HG03196 (cell line): ENCODE data around the gene HDAC9.

Source experiments
- ATAC-seq: cut with Tn5 transposase; IDR thresholded peaks from one replicate; pipeline ENCODE4 v1.9.1; 2021; ENCODE audit not compliant: unreplicated experiment

HDAC9 gene

DNA sequence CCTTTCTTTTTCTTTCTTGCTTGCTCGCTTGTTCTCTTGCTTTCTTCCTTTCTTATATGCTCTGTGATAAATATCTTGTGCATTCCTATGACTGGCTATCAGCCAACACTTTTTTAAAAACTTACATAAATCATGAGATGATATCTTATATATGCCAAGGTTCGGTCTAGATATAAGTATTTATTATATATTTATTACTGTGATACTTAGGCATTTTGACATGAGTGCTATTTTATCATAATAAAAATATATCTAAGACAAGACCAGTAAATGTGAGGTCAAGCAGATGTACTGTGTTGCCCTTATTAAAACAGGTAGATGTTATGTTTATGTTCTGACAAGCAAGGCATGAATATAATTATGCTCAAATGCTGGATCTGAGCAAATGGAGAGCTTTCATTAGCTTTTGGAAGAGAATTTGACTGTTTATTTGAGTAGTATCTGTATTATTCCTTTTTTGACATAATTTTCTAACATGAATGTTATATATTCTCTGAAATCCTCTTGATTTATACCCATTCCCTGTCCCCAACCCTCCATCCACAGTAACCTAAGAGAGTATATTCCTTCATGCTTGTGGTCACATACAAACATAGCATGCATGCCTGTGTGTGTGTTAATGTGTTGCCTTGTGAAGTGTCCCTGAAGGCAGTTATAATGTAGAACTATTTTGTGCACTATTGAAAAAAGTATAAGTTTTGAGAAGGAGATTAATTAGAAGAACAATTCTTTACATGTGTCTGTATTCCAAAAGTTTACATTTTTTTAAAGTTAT lies 158.0 kb downstream of the HDAC9 start:
- no peak for ATAC-seq

DNA sequence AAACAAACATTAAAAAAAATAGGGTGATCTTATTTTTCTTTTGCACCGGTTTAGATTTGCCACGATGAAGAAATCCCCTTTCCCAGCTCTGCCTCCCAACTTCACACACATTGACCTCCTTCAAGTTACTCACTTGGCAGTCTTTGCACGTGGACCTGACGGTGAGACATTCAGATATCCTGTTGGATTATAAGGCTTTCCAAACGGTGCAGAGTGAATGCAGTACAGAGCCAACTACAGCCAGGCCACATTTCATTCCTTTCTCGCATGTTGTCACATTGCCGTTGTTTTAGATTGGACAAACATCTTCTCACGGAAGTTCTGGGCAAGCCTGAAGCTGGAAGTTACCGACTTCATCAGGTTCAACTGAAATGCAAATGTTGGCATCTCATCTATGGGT lies 159.2 kb downstream of the HDAC9 start:
- ATAC-seq, result no peak

DNA sequence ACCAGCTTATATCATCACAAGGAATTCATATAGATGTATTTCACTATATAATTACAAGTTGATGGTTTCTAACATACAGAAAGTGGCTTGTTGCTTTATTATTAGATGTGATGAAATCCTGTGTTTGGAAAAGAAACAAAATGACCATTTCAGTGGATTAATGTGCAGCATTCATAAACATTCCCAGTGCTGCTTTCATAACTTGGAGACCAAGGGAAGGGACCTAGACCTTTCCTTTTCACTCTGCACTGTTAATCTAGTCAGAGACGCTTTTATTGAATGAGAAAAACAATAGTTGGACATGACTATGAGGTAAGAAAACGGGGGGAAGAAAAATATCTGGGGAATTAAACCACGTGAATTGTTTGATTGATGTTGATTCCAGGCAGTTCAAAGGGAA lies 160.0 kb downstream of the HDAC9 start:
- ATAC-seq, result no peak

DNA sequence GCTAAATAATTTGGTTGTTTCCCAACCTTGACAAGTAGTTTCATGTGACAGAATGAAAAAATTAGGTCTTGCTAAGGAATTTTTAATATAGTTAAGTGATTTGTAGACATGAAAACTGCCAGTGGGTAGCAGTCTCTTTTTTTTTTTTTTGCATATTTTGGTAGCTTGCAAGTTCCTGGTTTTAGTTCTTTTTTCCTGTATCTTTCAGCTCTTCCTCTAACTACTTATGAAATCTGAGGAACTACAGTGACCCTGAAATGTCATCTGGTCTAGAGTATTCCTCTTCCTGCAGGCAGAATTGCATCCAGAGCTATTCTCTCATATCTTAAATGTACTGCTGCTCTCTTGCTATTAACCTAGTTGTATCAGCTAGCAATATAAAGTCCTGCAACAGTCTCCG lies 160.4 kb downstream of the HDAC9 start:
- ATAC-seq, result no peak

DNA sequence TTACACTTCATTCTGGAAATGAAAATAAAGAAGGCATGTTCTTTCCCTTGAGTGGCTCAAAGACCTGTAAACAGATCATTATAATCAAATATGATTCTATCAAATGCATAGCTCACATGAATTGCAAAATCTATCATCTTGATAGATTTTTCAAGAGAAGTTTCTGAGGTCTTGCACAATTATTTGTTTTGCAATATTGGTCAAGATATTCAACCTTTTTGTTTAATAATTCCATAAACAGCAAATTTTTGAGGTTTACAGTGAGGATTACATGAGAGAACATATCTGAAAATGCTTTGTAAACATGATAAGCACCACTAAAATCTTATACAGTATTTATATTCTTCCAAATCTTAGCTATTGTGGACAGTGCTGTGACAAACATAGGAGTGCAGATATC lies 160.8 kb downstream of the HDAC9 start:
- no peak for ATAC-seq

DNA sequence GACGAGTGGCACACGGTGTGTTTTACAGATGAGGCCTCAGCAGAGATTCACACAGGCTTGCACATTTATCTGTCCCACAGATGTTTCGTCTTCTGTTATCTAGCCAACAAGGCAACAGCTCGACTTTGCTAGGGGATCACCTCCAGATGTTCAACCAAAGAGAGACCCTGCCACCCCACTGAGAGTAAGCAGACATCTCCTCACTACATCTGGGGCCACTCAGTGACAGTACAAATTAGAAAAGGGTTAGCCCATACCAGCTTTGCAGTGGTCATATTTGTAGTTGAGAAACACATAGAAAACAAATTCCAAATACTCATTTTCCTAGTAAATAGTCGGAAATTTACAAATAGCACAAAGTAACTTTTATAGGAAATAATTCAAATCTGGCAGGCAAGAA lies 164.2 kb downstream of the HDAC9 start:
- no peak for ATAC-seq

DNA sequence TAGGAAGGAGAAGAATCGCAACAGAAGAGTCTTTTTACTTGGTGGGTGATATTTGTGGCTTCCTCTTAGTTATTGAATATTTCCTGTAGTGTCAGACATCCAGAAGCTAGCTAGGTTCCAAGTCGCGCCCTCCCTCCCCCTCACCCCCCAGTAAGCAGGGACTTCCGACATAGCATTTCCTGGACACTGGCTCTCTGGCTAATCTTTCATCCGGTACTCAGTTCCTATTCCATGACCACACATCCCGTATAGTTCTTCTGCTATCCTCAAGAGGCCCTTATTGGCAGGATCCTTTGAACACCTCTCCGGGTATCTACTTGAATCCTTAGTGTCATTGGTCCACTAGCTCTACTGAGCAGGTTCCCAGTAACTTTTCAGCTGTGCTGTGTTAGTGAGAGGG lies 167.8 kb downstream of the HDAC9 start:
- no peak for ATAC-seq

DNA sequence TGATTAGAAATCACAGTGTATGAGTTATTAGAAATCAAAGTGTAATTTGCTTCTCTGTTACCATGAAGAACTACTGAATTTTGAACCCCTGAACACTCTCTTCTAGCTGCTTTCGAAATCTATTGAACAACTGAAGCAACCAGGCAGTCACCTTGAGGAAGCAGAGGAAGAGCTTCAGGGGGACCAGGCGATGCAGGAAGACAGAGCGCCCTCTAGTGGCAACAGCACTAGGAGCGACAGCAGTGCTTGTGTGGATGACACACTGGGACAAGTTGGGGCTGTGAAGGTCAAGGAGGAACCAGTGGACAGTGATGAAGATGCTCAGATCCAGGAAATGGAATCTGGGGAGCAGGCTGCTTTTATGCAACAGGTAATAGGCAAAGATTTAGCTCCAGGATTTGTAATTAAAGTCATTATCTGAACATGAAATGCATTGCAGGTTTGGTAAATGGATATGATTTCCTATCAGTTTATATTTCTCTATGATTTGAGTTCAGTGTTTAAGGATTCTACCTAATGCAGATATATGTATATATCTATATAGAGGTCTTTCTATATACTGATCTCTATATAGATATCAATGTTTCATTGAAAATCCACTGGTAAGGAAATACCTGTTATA lies 170.7 kb downstream of the HDAC9 start:
- ATAC-seq, result peak; percentile 97

DNA sequence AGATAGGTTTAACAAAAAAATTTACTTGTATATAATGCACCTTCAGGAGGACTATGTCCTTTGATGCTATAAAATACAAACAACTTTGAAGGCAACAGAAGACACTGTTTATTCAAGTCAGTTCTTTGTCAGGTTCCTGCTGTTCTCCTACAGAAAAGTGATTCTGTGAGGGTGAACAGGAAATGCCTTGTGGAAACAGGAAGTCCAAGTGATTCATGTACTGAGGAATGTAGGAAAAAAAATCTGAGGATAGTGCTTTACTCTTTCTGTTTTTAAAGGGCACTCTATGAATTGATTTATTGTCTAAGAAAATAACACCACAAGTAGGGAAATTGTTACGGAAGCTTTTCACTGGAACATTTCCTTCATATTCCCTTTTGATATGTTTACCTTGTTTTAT lies 171.9 kb downstream of the HDAC9 start:
- no peak for ATAC-seq

DNA sequence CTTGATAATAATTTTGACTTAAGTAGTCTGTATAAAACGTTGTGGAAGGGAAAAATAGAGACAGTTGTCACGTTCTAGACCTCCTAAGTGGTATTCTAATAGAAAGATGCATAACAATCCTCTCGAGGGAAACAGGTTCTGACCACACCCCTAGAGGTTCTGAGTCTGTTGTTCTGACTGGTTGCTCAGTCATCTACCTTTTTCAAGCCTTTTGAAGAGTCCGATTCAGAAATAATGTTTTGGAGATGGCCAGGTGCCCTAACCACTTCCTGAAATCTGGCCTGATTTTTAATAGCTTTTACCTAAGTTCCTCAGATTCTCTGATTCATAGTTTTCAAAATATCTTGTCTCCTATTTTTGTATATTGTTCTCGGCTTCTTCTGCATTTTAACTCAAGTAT lies 175.6 kb downstream of the HDAC9 start:
- no peak for ATAC-seq

DNA sequence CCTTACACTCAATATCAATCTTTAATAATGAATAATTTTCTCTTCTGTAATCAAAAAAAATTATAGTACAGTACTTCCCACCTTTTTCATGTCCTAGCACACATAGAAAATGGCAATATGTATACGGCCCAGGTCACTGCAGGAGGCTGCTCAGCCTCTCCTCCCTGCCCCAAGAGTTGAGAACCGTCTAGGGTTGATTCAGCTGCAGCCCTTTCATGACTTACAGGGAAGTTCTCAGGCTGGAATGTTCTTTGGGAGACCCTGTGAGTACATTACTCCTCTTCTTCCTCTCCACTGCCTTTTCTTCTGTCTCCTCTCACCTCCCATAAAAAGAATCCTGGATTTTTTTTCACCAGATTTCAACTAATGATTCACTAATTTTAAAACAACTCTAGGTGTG lies 180.0 kb downstream of the HDAC9 start:
- ATAC-seq, result no peak

DNA sequence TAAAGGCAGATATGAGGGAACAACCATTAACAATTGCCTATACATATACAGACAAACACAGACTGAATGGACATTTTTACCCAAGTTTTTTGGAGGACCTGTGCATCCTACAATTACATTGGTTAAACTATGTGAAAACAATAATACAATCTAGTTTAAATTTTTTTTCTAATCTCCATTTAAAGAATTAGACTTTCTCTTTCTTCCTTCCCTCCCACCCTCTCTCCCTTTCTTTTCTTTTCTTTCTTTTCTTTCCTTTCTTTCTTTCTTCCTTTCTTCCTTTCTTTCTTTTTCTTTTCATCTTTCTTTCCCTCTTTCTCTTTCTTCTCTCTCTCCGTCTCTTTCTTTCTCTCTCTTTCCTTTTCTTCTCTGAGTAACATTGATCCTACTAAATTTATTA lies 183.7 kb downstream of the HDAC9 start:
- no peak for ATAC-seq

DNA sequence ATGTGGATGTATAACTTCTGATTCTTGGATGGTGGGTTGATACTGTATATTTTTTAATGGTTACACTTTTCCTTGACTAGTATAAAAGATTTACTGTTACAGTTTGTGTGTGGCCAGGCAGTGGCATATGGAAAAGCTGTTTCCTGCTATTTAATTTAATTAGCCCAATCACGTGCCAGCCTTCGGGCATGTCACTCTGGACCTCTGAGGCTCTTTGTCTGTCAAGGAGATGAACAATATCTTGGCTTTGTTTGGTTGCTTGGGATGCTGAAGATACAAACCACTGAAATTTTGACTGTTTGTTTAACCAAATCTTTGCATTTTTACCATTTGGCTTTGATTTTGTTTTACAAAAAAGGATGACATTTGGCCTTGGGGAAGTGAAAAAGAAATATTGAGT lies 185.0 kb downstream of the HDAC9 start:
- ATAC-seq, result no peak

DNA sequence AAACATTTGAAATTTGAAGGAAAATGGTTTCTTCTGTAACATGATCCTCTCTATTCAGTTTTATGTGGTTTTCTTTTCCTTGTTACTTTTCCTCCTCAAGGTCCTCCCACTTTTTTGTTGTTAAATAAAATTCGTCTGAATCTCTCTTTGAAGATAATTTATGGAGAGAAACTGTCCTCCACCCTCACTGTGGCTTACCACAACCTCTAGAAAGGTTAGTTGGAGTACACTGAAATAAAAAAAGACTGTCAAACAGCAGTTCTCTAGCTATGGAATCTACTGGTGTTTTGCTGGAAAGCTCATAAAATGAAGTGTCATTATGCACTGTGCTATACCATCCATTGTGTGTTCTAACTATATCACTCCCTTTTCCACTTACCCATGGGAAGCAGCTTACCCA lies 189.4 kb downstream of the HDAC9 start:
- no peak for ATAC-seq

DNA sequence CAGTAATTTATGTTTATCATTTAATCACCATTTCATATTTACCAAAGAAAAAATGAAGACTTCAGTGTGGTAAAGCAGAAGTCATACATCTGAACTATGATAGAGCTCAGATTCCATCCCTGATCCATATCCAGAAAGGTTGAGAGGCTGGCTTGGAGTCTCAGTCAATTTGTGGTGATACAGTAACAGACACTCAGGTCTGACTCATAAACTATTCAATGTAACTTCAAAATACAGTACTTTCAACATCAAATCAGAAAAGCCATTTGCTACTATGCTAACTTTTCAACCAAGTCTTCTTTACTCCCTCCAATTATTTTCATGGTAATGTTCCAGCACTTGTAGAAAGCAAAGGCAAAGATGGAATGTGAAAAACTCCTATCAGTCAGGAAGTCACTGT lies 190.4 kb downstream of the HDAC9 start:
- ATAC-seq, result no peak

DNA sequence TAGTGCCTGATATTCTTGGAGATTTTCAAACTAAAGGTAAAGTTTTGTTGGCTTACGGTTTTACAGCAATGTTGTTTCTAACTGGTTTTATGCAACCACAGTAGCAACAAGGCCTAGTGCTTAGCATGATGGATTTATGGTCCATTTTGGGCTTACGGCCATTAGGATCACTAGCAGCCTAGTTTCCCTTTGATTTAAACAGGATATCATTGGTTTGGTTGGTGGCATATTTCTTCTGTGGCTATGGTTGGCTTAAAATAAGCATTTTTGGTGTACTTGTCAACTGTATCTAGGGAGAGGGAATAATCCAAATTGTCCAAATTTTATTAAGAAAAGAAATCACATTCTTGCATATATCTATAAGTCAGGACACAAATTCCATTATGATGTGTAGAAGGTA lies 194.0 kb downstream of the HDAC9 start:
- ATAC-seq, result no peak

DNA sequence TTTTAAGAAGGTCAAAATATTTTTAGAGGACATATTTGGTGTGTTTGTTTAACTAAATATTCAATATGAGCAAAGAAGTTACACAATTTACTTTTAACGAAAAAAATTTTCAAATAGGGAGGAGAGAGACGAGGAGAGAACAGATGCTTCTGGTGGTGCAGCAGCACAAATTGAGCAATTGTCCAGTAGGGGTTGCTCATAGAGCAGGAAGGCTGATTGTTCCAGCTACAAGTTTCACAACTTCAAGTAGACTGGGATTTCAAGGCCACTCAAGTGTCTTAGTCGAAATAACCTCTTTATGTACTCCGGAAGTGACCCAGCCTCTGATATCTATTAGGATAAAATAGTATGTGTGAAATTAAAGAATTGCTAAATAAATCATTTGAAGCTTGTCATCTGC lies 197.9 kb downstream of the HDAC9 start:
- ATAC-seq, result no peak

DNA sequence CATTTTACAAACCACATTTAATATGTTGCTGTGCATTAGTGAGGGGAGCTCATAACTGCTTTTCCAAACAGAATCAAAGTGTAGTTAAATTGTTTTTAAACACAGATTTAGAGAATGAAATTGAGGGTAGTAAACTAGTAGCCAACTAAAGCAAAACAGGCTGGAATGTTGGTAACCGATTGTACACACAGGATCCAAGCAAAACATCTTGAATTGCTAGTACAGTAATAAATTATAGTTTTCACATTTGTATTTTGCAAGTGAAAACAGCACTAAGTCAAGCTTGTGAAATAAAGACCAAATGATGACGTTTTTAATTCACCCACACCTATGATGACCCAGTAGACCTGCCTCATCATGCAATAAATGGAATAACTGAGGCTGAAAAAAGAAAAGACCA lies 198.3 kb downstream of the HDAC9 start:
- ATAC-seq, result no peak

DNA sequence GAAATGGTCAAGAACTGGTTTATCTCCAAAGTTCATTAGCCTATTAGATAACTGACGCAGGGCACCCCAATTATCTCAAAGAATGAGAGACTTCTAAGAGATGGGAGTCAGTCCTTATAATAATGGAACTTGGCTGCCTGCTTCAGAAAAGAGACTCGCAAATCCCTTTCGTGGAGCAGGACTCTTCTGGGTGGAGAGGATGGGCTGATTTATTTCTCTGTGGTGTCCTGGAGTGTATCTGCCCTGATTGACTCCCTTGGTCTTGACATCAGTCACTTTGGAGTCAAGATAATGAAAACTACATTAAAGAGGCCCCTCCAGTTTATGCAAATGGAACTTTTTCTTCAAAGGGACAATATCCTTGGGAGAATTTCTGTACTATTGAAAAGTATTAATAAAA lies 198.9 kb downstream of the HDAC9 start:
- no peak for ATAC-seq

DNA sequence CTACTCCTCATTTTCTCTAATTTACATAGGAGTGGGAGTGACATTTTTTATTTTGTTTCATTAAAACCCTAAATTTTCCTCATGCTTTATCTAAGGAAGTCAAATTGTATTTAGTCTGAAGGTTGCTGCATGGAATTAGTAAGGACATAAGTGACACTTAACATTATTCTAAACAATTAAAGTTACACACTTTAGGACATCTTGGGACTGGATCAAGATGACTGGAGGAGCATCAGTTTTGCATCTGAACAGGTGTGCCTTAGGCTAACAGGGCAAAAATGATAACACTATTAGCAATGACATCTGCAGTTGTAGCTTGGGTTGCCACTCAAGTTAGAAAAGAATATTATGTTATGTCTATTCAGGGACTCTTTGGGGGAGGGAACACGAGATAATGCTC lies 199.4 kb downstream of the HDAC9 start:
- no peak for ATAC-seq

DNA sequence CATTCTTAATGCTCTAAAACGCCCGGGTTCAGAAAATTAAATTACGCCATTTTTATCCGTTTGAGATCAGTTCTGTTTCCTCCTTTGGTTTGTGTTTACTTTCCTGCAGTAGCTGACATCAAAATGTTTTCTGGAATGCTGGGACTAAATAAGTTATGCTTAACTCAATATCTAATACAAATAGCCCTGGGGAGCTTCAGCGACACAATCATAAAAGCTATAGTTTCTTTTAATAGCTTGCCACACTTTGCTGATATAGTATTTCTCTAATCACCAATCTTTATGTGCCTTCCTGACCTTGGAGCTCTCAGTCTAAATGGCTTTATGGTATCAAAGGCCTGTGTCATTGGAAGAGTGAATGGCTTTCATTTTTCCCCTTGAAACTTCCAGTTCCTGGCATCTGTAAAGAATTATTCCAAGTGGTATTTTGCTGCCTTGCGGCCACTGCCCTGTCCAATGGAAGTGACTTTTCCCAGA lies 202.7 kb downstream of the HDAC9 start:
- no peak for ATAC-seq

DNA sequence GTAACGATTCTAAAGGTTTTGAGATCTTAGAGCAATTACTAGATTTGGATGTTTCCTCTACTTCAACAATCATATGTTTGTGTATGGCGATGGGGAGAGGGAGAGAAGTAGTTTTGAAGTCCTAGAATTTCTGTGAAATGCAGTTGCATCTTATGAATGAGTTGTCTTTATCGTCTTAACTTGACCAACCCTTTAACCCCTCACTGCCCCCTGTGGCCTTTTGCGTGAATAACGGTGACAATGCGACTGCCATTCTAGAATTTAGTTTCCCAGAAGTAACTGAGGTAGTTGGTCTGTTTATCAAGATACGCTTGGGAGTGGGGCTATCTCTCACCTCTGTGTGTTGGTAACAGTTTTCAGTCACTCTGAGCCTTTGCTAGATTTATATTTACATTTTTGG lies 204.6 kb downstream of the HDAC9 start:
- ATAC-seq, result no peak
